HEK293 (cell line): ENCODE results near the gene DENND1A.

ENCODE experiments used
- ATF2 ChIP-seq: fragments of 450-650 bp; formaldehyde crosslinking; IDR thresholded peaks from 2 replicates; pipeline ENCODE4 v1.5.1; 2016; ENCODE audit warnings: missing biosample characterization, missing genetic modification characterization, low read depth
- CTCF ChIP-seq: fragments of 450-650 bp; formaldehyde crosslinking; IDR thresholded peaks from 2 replicates; pipeline ENCODE4 v1.5.1; 2016; ENCODE audit warnings: missing biosample characterization, missing genetic modification characterization
- MYNN ChIP-seq: fragments of 450-650 bp; formaldehyde crosslinking; IDR thresholded peaks from 2 replicates; pipeline ENCODE4 v1.5.1; 2016; ENCODE audit warnings: missing biosample characterization, missing genetic modification characterization, borderline replicate concordance
- ZBTB21 ChIP-seq: fragments of 450-650 bp; formaldehyde crosslinking; IDR thresholded peaks from 2 replicates; pipeline ENCODE4 v1.5.1; 2017; ENCODE audit warnings: missing biosample characterization, missing genetic modification characterization
- ZNF274 ChIP-seq, 2 experiments: fragments of 200-500 bp in 1 of 2; fragments of 450-650 bp in 1 of 2; sonication (Bioruptor generic) in 1 of 2; formaldehyde crosslinking in 1 of 2; IDR thresholded peaks; 2 replicates each; pipeline versions ENCODE4 v1.5.1 to v1.6.1; 2014 to 2016; ENCODE audit warnings: borderline replicate concordance in 1 of 2, inconsistent platforms in 1 of 2, low read length in 1 of 2, missing biosample characterization in 1 of 2, missing genetic modification characterization in 1 of 2
- ZNF501 ChIP-seq: fragments of 450-650 bp; formaldehyde crosslinking; IDR thresholded peaks from 2 replicates; pipeline ENCODE4 v1.5.1; 2016; ENCODE audit warnings: missing biosample characterization, missing genetic modification characterization

GRCh38 chr9:123662057-123662776 is 267.7 kb downstream of the DENND1A start:
- TF ChIP-seq ZNF501 (tag by site-specific recombination) (no peak), CTCF (tag by site-specific recombination) (no peak), ATF2 (tag by site-specific recombination) (no peak), ZBTB21 (tag by site-specific recombination) (no peak), MYNN (tag by site-specific recombination) (no peak), ZNF274 (IDR thresholded peaks at IDR 0.05; ENCODE audit: low read length) (no peak), ZNF274 (tag by site-specific recombination; IDR thresholded peaks at IDR 0.05; ENCODE audit: borderline replicate concordance) (no peak)
